ENCODE data around the gene FGD2.
"Not testable (repeated sequence)": the region's sequence is repeated elsewhere in the genome, so short reads cannot be mapped to it uniquely, and the experiment has no call there.

Gene FGD2

GRCh38 chr6:37043091-37043490, 37.6 kb downstream of the FGD2 start:
- not testable (repeated sequence) for FAIRE-seq

DNA sequence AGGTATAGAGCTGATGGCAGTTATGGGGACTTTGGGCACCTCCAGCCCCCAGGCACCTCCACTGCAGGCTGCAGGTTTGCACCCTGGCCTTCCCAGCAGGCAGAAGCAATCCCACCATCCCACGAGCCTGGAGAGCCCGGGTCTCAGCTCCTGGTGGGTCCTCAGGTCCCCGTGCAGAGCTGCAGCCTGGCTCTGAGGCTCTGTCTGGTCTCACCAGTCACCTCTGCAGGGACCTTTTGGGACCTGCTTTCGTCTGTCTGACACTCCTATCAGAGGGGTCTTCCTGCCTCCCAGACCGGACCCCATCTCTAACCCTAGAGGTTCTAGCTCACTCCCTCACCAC, 41.9 kb downstream of the FGD2 start:
- no peak for FAIRE-seq

- no peak for FAIRE-seq
Observed at GRCh38 chr6:37047689-37048402, 42.4 kb downstream of the FGD2 start.

DNA sequence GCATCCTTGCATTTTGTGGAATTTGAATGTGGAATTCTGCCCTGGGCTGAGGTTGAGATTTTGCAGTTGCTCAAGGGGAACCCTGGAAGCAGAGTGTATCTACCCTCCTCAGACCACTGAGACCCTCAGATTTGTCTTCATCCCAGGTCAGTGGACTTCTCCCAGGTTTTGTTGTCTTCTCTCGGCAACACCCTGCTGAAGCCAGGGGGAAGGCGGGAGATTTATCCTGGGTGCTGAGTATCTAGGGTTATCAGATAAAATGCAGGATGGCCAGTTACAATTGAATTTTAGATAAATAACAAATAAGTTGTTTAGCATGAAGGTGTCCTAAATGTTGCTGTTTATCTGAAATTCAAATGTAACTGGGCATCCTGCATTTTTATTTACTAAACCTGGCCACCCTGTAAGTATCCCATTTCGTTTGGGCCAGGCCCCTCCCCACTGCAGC, 43.0 kb downstream of the FGD2 start:
- no peak for FAIRE-seq

GRCh38 chr6:37048851-37049757, 43.6 kb downstream of the FGD2 start:
- FAIRE-seq: no peak

GRCh38 chr6:37049758-37050044, 44.2 kb downstream of the FGD2 start:
- no peak for FAIRE-seq

DNA sequence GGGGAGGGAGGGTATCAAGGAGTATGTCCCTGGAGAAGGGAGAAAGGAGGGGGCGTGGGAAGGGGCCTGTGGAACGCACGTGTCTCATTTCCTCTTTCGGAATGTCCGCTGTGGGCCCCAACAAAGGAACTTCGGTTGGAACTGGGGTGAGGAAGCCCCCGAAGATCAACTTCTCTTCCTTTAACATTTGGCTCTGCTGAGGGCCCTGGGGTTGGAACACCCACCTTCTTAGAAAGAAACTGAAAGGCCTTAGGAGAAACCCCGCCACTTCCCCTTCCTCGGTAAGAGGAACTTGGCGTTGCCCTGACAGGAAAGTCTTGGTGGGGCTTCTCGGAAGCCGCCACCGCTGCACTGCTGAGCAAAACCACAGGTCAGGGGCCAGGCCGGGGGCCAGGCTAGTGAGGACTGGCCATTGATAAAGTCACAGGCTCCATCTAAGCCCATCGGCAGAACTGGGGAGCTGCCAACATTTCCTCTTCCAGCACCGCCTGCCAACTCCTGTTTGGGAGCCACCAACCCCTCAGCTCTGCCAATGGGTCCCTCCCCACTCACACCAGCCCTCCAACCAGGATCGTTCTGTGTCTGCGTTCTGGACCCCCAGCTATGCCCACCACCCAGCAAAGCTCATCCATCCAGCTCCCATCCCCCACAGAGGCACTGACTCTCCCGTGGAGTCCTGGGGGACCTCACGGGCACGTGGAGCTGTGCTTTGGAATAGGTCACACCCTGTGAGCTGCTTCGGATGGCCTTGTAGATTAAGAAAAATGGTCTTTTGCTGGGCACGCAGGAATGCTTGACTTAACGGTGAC, 44.8 kb downstream of the FGD2 start:
- no peak for FAIRE-seq

- no peak for FAIRE-seq
Observed at GRCh38 chr6:37050854-37051137, 45.3 kb downstream of the FGD2 start.

- no peak for FAIRE-seq
Observed at GRCh38 chr6:37051138-37052026, 45.9 kb downstream of the FGD2 start.

GRCh38 chr6:37052027-37052628, 46.7 kb downstream of the FGD2 start:
- FAIRE-seq: no peak

DNA sequence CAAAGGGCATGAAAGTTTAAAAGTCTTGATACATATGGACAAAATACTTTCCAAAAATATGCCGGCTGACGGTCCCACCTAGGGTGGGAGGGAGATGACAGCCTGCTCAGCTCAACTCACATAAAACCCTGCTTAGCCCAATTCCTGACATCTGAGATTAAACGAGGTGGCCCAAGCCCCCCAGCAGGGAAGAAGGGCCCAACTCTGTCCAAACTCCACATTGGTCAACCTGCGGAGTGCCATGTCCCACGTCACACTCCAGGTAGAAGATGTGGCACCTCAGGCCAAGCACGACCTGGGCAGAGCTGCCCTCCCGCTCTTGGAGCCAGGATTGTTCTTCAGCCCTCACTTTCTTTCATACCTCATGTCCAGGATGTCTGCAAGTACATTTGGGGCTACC, 48.2 kb downstream of the FGD2 start:
- FAIRE-seq: no peak

DNA sequence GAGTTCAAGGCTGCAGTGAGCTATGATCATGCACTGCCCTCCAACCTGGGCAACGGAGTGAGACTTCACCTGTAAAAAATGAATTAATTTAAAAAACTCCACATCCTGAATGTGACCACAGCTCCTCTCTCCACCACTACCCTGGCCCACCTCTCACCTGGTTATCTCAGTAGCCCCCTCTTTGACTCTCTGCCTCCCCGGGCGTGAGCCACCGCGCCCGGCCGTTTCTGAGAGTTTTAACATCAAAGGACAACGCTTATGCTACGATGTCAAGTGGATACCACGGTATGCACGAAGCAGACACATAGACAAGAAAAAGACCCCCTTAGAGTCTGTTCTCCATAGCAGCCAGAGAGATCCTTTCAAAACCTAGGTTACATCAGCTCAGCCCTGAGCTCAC, 48.7 kb downstream of the FGD2 start:
- no peak for FAIRE-seq

GRCh38 chr6:37054580-37054979, 49.1 kb downstream of the FGD2 start:
- FAIRE-seq: no peak

DNA sequence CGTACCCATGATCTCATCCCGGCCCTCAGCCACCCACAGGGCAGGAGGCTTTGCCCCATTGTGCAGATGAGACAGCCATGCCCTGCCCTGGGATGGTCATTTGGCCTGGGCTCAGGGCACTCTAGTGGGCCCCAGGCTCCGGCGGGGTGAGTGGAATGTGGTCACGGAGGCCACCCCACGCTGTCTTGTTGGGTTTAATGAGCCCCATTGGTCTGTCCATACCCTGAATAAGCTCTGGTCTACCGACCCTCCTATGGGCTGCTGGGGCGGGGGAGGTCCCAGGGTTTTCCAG, 50.6 kb downstream of the FGD2 start:
- no peak for FAIRE-seq

DNA sequence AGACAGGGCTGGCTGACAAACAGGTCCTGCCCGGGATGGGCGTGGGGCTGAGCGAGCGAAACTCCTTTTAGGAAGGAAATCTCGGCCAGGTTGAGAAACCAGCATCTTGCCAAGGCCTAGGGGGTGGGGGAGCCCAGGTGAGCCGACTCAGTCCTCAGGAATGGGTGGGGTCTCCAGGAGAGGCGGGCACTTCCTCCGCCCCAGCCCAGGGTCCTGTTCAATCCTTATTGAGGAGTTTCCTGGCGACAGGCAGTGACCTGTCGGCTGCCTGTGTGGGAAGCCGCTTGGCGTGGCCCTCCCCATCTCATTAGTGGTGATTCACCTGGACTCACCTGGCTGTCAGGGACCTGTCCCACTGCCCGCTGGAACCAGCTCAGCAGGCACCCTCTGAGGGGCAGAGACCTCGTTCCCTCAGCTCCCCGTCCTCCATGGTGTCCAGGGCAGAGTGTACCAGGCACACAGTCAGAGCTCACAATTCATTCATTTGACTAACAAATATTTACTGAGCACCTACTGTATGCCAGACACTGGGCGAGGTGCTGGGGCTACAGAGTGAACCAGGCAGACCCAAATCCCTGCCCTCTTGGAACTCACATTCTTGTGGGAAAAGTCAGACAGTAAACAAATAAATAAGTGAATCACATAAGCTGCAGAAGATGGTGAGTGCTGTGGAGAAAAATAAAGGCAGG, 51.1 kb downstream of the FGD2 start:
- no peak for FAIRE-seq

DNA sequence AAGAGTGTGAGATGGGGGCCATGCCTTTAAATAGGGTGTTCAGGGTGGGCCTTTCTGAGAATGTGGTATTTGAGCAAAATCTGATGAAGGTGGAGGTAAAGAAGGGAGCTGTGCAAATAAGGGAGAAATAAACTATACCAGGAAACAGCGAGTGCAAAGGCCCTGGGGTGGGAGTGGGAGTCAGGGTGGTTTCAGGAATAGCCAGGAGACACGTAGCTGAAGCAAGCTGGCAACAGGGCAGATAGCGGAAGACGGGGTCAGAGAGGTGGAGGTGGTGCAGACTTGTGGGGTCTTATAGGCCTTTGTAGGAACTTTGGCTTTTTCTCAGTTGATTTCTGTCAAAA, 51.6 kb downstream of the FGD2 start:
- no peak for FAIRE-seq

- no peak for FAIRE-seq
Observed at GRCh38 chr6:37057678-37058077, 52.2 kb downstream of the FGD2 start.

GRCh38 chr6:37058084-37058586, 52.7 kb downstream of the FGD2 start:
- no peak for FAIRE-seq

GRCh38 chr6:37058984-37059343, 53.5 kb downstream of the FGD2 start:
- not testable (repeated sequence) for FAIRE-seq

- FAIRE-seq: no peak
Observed at GRCh38 chr6:37059344-37060194, 54.1 kb downstream of the FGD2 start.

DNA sequence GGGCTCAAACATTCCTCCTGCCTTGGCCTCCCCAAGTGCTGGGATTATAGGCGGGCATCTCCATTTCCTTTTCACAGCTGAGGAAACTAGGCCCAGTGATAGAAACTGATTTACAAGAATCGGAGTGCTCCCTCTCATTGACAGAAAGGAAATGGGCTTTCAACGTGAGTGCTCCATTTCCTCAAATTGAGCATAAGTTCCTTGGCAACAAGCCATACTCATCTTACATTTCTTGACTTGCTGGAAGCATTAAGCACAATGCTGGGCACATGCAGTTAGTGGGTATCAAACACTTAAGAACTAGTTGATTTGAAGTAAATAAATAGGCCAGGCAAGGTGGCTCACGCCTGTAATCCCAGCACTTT, 54.7 kb downstream of the FGD2 start:
- FAIRE-seq: no peak
